Measurements from ENCODE around the gene IFI27L2.

DNA sequence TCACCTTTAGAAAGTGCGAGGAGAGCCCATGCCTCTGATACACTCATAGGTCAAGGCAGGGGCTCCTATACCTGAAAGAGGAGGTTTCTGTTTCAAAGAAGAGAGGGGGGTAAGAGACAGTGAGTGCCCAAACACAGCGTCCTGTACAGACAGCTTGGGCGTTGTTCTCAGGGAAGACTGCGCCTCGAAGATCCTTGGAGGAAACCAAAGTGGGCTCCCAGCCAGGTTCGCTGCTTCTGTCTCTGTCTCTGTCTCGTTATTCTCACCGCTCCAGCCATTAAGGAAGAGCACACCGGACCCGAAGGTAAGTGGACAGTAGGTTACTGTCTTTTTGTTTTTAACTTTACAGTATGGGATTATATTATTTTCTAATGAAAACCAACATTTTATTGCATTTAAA lies 24.7 kb downstream of the IFI27L2 start:
- no peak for TF ChIP-seq POLR2A (IDR thresholded peaks at IDR 0.05)
- no peak for TF ChIP-seq POLR2AphosphoS5 (IDR thresholded peaks at IDR 0.05)
- no peak for TF ChIP-seq CTCF (IDR thresholded peaks at IDR 0.05)

Data from transverse colon (tissue), 4 donors.